HepG2 (cell line): ENCODE results near the gene ZER1. TPM values are rescaled to one million over a fixed set of nuclear protein-coding genes. Genes with fewer than 3 reads are reported as not detected.

ENCODE experiments used
- ATAD3A ChIP-seq: sonication (generic); formaldehyde crosslinking; IDR thresholded peaks from 2 replicates; pipeline ENCODE4 v1.4.0; 2020; ENCODE audit warnings: missing genetic modification reagents
- CBX1 ChIP-seq: IDR thresholded peaks from one replicate; pipeline ENCODE4 v1.6.1; 2016; ENCODE audit warnings: antibody characterized with exemption, low read depth
- FIP1L1 ChIP-seq: fragments of 200-400 bp; formaldehyde crosslinking; IDR thresholded peaks from 2 replicates; pipeline ENCODE4 v1.6.1; 2018; ENCODE audit warnings: low read depth, mild to moderate bottlenecking, low read length, moderate library complexity, borderline replicate concordance; ENCODE audit not compliant: insufficient read depth
- FOXC1 ChIP-seq: sonication (generic); formaldehyde crosslinking; IDR thresholded peaks from 2 replicates; pipeline ENCODE4 v1.8.0; 2022; ENCODE audit warnings: mild to moderate bottlenecking, missing genetic modification reagents, borderline replicate concordance
- FOXP1 ChIP-seq, 2 experiments: fragments of 450-650 bp in 1 of 2; IDR thresholded peaks; 2 replicates each; pipeline ENCODE4 v1.6.1; 2017 to 2018; ENCODE audit warnings: antibody characterized with exemption in 1 of 2
- GTF2F1 ChIP-seq: fragments of 150-350 bp; IDR thresholded peaks from 2 replicates; pipeline ENCODE4 v1.6.1; 2014; ENCODE audit warnings: low read length
- IRF9 ChIP-seq: sonication (generic); formaldehyde crosslinking; IDR thresholded peaks from 2 replicates; pipeline ENCODE4 v1.8.0; 2022; ENCODE audit warnings: missing genetic modification reagents, mild to moderate bottlenecking, borderline replicate concordance
- ISL2 ChIP-seq: sonication (generic); formaldehyde crosslinking; IDR thresholded peaks from 2 replicates; pipeline ENCODE4 v1.5.0; 2020; ENCODE audit warnings: missing genetic modification reagents
- KDM3A ChIP-seq: IDR thresholded peaks from 2 replicates; pipeline ENCODE4 v1.6.1; 2018; ENCODE audit warnings: low read depth, missing compliant biosample characterization
- MEIS2 ChIP-seq: sonication (generic); formaldehyde crosslinking; IDR thresholded peaks from 2 replicates; pipeline ENCODE4 v1.9.0; 2021; ENCODE audit warnings: mild to moderate bottlenecking, missing genetic modification reagents
- MYC ChIP-seq: sonication (generic); formaldehyde crosslinking; IDR thresholded peaks from 2 replicates; pipeline ENCODE4 v1.9.0; 2021; ENCODE audit warnings: missing genetic modification reagents, borderline replicate concordance
- NFE2L1 ChIP-seq: sonication (generic); formaldehyde crosslinking; IDR thresholded peaks from 2 replicates; pipeline ENCODE4 v1.4.0; 2020; ENCODE audit warnings: missing genetic modification reagents, mild to moderate bottlenecking, borderline replicate concordance
- NKX3-1 ChIP-seq: sonication (generic); formaldehyde crosslinking; IDR thresholded peaks from 2 replicates; pipeline ENCODE4 v1.5.0; 2020; ENCODE audit warnings: missing genetic modification reagents
- NR2F2 ChIP-seq: IDR thresholded peaks from 2 replicates; pipeline ENCODE4 v1.6.1; 2012; ENCODE audit warnings: low read depth, inconsistent platforms, borderline replicate concordance
- PPARG ChIP-seq: conservative IDR thresholded peaks from 2 replicates; pipeline ENCODE4 v1.6.1; 2016; ENCODE audit warnings: missing biosample characterization, missing genetic modification reagents
- PRMT3 ChIP-seq: sonication (generic); formaldehyde crosslinking; IDR thresholded peaks from 2 replicates; pipeline ENCODE4 v1.8.1; 2022; ENCODE audit warnings: low read depth, mild to moderate bottlenecking, moderate library complexity, missing genetic modification reagents, borderline replicate concordance
- RBFOX2 ChIP-seq: fragments of 200-400 bp; formaldehyde crosslinking; IDR thresholded peaks from 2 replicates; pipeline ENCODE4 v1.6.1; 2017; ENCODE audit warnings: low read depth, mild to moderate bottlenecking, low read length
- SATB2 ChIP-seq: sonication (generic); formaldehyde crosslinking; IDR thresholded peaks from 2 replicates; pipeline ENCODE4 v1.5.0; 2020; ENCODE audit warnings: missing genetic modification reagents
- SOX5 ChIP-seq: IDR thresholded peaks from 2 replicates; pipeline ENCODE4 v1.6.1; 2016; ENCODE audit warnings: borderline replicate concordance
- SPEN ChIP-seq: sonication (generic); formaldehyde crosslinking; IDR thresholded peaks from 2 replicates; pipeline ENCODE4 v1.5.1; 2020; ENCODE audit warnings: low read depth, mild to moderate bottlenecking, missing genetic modification reagents
- THYN1 ChIP-seq: sonication (generic); formaldehyde crosslinking; IDR thresholded peaks from 2 replicates; pipeline ENCODE4 v1.8.1; 2023; ENCODE audit warnings: low read depth, mild to moderate bottlenecking, moderate library complexity, missing genetic modification reagents, borderline replicate concordance
- U2AF2 ChIP-seq: fragments of 200-400 bp; formaldehyde crosslinking; IDR thresholded peaks from 2 replicates; pipeline ENCODE4 v1.6.1; 2017; ENCODE audit warnings: low read depth, mild to moderate bottlenecking, low read length
- ZBTB21 ChIP-seq: sonication (generic); formaldehyde crosslinking; IDR thresholded peaks from 2 replicates; pipeline ENCODE4 v1.4.0; 2020; ENCODE audit warnings: missing genetic modification reagents
- ZNF136 ChIP-seq: sonication (generic); formaldehyde crosslinking; IDR thresholded peaks from 2 replicates; pipeline ENCODE4 v1.8.1; 2022; ENCODE audit warnings: low read depth, mild to moderate bottlenecking, moderate library complexity, missing genetic modification reagents
- ZNF605 ChIP-seq: sonication (generic); formaldehyde crosslinking; IDR thresholded peaks from 2 replicates; pipeline ENCODE4 v1.8.0; 2022; ENCODE audit warnings: mild to moderate bottlenecking, missing genetic modification reagents
- ZNF75D ChIP-seq: sonication (generic); formaldehyde crosslinking; IDR thresholded peaks from 2 replicates; pipeline ENCODE4 v1.8.1; 2023; ENCODE audit warnings: missing genetic modification reagents, mild to moderate bottlenecking, borderline replicate concordance
- ZNF839 ChIP-seq: sonication (generic); formaldehyde crosslinking; IDR thresholded peaks from 2 replicates; pipeline ENCODE4 v1.4.0; 2020; ENCODE audit warnings: missing genetic modification reagents, mild to moderate bottlenecking, borderline replicate concordance
- polyA plus RNA-seq, 8 experiments: library from polyadenylated mRNA; depleted of rRNA in 3 of 8; stranded (reverse) in 7 of 8; unstranded in 1 of 8; fragments of >200 nt; fragmentation: Illumina TruSeq in 4 of 8; extraction: Trizol in 4 of 8; gene quantifications; 2 replicates each; pipeline versions ENCODE4 v1.2.1 to v1.2.3, GENCODE V29; 2011 to 2016; ENCODE audit warnings: low read depth in 4 of 8, missing spikeins in 1 of 8, mixed read lengths in 1 of 8; ENCODE audit not compliant: insufficient read depth in 1 of 8
- total RNA-seq, 5 experiments: library from RNA; depleted of rRNA; stranded (reverse); fragments of >200 nt; fragmentation: Illumina TruSeq; extraction: Trizol; gene quantifications; 2 replicates each; pipeline ENCODE4 v1.2.3, GENCODE V29; 2016; ENCODE audit warnings: low read depth in 1 of 5
- TF ChIP-seq, protein P1 (sequence below): sonication (generic); formaldehyde crosslinking; IDR thresholded peaks from 2 replicates; pipeline ENCODE4 v1.4.0; 2020; ENCODE audit warnings: missing genetic modification reagents; ENCODE audit errors: not compliant biosample characterization
- TF ChIP-seq, protein P2 (sequence below): sonication (generic); formaldehyde crosslinking; IDR thresholded peaks from 2 replicates; pipeline ENCODE4 v1.4.0; 2020; ENCODE audit warnings: missing genetic modification reagents

ZER1 gene
- total and polyA plus RNA-seq, 2 of the 13 experiments (the other 11 are each of a cell fraction or from before 2014, with no cell fraction given), result 7.7 to 40.0 TPM

- TF ChIP-seq CBX1 (peak; percentile 3), MYC (CRISPR knock-in tag) (peak; percentile 41; the same call in 1 of the 2 replicates), FIP1L1 (no peak), ZNF75D (CRISPR knock-in tag) (no peak), NKX3-1 (CRISPR knock-in tag) (no peak), MEIS2 (CRISPR knock-in tag) (peak; percentile 65; the same call in 1 of the 2 replicates), ISL2 (peak; percentile 46), SPEN (CRISPR knock-in tag) (no peak; the same call in 1 of the 2 replicates), PPARG (CRISPR knock-in tag) (no peak), NR2F2 (no peak), U2AF2 (no peak), ZNF839 (CRISPR knock-in tag) (no peak), FOXC1 (CRISPR knock-in tag) (peak; percentile 32; the same call in 1 of the 2 replicates), SATB2 (no peak), ZNF605 (no peak), PRMT3 (CRISPR knock-in tag) (no peak), THYN1 (CRISPR knock-in tag) (no peak), KDM3A (CRISPR knock-in tag) (no peak), NFE2L1 (no peak), SOX5 (CRISPR knock-in tag) (no peak), ATAD3A (no peak), ZBTB21 (CRISPR knock-in tag) (no peak), ZNF136 (no peak), RBFOX2 (peak; percentile 74), FOXP1 (IDR thresholded peaks at IDR 0.05) (no peak), FOXP1 (CRISPR knock-in tag; IDR thresholded peaks at IDR 0.05) (no peak), GTF2F1 (no peak), IRF9 (peak; percentile 60; the same call in 1 of the 2 replicates)
- TF ChIP-seq, protein P1, sequence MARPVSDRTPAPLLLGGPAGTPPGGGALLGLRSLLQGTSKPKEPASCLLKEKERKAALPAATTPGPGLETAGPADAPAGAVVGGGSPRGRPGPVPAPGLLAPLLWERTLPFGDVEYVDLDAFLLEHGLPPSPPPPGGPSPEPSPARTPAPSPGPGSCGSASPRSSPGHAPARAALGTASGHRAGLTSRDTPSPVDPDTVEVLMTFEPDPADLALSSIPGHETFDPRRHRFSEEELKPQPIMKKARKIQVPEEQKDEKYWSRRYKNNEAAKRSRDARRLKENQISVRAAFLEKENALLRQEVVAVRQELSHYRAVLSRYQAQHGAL (CRISPR knock-in tag), result no peak
- TF ChIP-seq, protein P2, sequence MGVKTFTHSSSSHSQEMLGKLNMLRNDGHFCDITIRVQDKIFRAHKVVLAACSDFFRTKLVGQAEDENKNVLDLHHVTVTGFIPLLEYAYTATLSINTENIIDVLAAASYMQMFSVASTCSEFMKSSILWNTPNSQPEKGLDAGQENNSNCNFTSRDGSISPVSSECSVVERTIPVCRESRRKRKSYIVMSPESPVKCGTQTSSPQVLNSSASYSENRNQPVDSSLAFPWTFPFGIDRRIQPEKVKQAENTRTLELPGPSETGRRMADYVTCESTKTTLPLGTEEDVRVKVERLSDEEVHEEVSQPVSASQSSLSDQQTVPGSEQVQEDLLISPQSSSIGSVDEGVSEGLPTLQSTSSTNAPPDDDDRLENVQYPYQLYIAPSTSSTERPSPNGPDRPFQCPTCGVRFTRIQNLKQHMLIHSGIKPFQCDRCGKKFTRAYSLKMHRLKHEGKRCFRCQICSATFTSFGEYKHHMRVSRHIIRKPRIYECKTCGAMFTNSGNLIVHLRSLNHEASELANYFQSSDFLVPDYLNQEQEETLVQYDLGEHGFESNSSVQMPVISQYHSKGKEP, result no peak
Observed at GRCh38 chr9:128818839-128819715, 47.4 kb upstream of the ZER1 start (continued).
